Activated effector memory CD4-positive, alpha-beta T cell treated with anti-CD3 and anti-CD28 coated beads, Interleukin-2, amount 50 U/mL, for 16 hours (primary cell): ENCODE data around the gene TMEM86B.
"Not testable (repeated sequence)": the region's sequence is repeated elsewhere in the genome, so short reads cannot be mapped to it uniquely, and the experiment has no call there.

Source experiments
- DNase-seq: peaks from one replicate; pipeline ENCODE4 v3.0.0-alpha.2; 2020

The TMEM86B gene

GRCh38 chr19:55216461-55217198, 11.9 kb downstream of the TMEM86B start:
- DNase-seq, result peak; percentile 73

DNA sequence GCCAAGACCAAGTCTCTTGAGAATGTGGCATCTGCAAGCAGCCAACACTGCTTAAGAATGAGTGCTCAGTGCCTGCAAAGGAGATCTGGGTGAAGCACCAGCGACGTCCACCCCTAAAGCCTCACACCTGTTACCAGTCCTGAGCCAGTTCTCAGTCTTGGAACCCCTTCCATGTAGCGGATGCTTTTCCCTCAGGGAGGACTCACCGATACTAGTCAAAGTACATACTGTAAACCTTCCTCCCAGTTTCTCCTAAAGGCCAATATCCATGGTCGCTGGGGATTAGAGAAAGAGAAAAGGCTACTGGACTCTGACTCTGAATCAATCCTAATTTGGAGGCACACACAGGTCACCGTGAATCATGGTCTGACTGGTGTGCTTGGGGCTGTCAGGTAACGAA, 15.0 kb downstream of the TMEM86B start:
- DNase-seq, result no peak

DNA sequence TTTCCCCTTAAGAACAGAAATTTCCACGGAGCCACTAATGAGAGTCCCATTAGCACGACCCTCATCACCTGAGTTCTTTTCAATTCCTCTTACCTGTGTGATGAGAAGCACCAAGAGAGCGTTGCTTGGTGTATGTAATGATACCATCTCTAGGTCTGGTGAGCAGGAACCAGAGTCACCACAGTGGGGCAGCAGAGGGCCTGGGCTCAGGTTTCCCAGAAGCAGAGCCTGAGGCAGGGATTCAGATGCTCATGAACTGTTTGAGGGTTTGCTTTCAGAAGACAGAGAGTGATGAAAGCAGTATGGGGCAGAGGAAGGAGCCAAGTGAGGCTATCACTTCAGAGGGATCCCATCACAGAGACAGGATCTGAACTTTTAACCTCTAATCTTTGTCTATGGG, 16.1 kb downstream of the TMEM86B start:
- DNase-seq, result peak; percentile 78

GRCh38 chr19:55209693-55210472, 18.7 kb downstream of the TMEM86B start:
- no peak for DNase-seq

DNA sequence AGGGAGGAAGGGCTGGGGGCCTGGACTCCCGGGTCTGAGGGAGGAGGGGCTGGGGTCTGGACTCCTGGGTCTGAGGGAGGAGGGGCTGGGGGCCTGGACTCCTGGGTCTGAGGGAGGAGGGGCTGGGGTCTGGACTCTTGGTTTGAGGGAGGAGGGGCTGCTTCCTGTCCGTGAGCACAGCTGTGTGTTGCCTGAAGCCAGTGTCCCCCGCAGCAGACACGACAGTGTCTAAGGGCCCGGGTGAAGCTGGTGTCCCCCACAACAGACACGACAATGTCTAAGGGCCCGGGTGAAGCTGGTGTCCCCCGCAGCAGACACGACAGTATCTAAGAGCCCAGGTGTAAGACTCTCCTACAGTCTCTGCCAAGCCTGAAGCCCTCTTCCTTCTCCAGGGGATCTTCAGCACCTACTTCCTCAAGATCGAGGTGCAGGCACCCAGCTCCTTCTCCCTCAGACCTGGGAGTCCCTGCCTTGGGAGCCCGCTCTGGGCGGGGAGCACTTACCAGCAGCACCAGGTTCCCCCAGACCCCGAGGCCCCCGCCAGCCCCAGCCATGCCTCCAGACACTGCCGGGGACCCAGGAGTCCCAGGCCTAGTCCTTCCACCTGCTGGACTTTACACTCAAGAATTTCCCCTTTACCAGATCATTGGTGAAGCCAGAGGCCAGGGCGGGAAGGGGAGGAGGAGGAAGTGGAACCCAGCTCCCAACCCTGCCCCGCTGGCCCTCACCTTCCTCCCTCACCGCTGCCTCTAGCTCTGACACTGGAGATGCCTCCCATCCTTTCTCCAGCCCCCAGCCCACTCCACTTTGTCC, 19.5 kb downstream of the TMEM86B start, which contains the start of gene PTPRH:
PTPRH (minus strand) TSS at position 622 of the 813 bp plus-strand sequence; CDS start at position 554, 68 bp downstream.
- no peak for DNase-seq

DNA sequence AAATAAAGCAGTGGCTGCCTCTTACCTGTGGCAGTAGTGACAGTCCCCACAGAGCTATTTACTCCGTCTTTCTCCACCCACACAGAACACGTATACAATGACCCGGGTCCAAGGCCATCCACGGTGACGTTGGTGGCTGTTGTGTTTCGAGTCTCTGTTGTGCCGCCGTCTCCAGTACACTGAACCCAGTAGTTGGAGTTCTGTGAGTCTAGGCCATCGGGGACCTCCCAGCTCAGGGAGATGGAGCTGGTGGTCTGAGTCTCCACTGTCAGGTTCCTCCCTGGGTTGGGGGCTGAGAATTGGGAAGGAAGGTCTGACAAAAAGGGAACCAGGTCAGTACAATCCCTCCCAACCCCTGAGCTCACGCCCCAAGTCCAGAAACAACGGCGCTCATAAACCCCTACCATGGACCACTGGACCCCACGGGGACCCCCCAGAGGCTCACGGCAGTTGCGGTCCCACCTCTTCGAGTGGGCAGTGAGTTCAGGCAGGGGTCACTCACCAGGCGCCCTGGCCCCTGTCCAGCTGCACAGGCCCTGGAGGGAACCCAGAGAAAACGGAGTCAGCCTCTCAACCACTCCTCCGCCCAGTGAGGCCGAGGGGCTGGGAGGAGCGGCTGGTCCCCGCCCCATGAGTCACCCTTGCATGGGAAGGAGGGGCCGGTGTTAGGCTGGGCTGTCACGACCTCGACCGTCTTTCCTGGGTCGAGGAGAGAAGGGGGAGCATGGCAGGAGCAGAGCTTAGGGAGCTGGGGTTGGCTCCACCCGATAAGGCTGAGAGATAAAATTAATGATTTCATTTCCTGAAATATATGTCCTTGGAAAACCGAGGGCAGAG, 21.7 kb downstream of the TMEM86B start:
- peak; percentile 78 for DNase-seq

GRCh38 chr19:55202199-55202598, 26.4 kb downstream of the TMEM86B start:
- not testable (repeated sequence) for DNase-seq

DNA sequence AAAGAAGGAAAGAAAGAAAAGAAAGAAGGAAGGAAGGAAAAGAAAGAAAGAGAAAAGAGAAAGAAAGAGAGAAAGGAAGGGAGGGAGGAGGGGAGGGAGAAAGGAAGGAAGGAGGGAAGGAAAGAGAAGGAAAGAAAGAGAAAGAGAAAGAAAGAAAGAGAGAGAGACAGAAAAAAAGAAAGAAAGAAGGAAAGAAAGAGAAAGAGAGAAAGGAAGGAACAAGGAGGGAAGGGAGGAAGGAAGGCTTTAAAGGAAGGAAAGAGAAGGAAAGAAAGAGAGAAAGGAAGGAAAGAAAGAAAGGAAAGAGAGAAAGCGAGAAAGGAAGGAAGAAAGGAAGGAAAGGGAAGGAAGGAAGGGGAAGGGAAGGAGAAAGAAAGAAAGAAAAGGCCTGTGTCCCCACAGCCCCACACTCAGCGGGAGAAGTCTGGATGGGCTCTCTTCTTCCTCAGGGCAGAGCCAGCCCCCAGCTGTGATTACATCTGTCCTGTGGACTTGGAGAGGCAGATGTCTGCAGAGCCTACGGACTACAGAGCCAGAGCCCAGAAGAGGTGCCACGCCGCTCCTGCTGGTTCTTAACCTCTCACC, 28.9 kb downstream of the TMEM86B start:
- DNase-seq, result no peak

GRCh38 chr19:55198651-55199050, 29.9 kb downstream of the TMEM86B start:
- no peak for DNase-seq

DNA sequence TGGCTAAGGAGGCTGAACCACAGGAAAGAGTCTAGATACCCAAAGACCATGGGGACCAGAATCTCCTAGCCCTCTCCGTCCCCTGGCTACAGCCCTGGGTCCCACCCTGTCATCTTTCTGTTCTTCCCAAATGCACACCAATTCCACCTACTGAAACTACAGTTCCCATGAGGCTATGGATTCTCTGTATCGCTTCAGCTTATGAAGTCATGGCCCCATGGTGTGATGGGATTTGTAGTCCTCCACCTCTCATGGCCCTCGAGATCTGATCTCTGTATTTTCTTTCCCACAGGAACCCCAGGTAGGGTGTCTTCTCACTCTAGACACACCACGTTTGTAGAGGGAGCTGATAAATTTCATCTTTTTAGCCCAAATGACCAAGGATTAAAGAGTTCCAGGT, 31.0 kb downstream of the TMEM86B start:
- no peak for DNase-seq

- no peak for DNase-seq
Measured at GRCh38 chr19:55196803-55197202, 31.8 kb downstream of the TMEM86B start.

DNA sequence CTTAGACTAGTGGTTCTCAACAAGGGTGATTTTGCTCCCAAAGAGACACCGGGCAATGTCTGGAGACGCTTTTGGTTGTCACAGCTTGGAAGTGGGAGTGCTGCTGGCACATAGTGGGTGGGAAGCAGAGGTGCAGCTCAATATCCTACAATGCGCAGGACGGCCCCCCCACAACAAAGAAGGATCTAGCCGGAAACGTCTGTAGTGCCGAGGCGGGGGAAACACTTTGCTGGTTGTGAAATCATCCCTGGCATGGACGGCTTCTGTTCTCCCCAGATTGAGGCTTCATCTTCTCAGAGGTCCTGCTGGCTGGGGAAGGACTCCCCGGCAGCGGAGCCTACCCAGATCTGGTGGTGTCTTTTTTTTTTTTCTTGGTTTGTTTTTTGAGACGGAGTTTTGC, 35.1 kb downstream of the TMEM86B start:
- DNase-seq, result no peak

DNA sequence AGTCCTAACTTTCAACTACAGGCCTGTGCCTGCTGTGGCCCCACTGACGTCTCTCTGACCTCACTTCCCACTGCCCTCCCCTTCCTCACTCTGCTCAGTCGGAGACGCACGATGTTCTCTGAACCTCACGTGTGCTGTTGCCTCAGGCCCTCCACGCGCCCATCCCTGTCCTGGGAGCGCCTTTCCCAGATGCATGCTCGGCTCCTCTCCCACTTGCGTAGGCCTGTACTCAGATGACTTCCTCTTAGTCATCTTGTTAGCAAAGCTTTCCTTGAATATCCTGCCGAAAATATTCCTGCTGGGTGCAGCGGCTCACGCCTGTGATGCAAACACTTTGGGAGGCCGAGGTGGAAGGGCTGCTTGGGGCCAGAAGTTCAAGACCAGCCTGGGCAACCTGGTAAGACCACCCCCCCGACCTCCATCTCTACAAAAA, 39.1 kb downstream of the TMEM86B start:
- no peak for DNase-seq

DNA sequence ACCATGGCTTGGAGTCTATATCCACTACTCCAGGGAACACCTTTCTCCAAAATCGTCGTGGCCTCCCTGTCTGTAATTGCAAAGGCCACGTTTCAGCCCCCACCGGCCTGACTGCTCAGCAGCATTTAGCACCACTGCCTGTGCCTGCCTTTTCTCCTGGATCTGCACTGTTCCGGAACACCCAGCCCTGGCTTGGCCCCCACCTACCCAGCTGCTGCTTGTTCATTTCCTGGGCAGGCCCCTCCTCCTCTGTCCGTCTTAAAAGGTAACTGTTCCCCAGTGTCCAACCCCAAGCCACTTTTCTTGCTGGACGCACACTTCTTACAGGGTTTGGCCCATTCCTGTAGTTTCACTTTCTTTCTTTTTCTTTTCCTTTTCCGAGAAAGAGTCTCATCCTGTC, 39.9 kb downstream of the TMEM86B start:
- no peak for DNase-seq

DNA sequence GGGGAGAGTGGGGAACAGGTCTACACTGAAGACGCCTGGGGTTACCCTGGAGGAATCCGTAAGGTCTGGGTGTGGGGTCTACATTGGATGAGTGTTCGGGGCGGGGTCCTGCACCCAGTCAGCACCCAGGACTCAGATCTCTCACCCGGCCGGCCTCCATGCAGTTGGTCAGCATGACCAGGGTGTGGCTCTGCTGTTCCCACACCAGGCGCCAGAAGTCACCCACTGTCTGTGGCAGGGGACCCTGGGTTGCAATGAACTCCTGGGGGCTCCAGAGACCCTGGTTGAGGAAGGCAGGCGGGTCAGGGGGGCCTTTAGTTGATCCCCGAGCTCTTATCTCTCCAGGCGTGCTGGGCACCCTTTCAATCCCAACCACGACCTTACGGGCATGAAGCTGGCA, 42.5 kb downstream of the TMEM86B start:
- no peak for DNase-seq

GRCh38 chr19:55181740-55182139, 46.8 kb downstream of the TMEM86B start:
- no peak for DNase-seq

DNA sequence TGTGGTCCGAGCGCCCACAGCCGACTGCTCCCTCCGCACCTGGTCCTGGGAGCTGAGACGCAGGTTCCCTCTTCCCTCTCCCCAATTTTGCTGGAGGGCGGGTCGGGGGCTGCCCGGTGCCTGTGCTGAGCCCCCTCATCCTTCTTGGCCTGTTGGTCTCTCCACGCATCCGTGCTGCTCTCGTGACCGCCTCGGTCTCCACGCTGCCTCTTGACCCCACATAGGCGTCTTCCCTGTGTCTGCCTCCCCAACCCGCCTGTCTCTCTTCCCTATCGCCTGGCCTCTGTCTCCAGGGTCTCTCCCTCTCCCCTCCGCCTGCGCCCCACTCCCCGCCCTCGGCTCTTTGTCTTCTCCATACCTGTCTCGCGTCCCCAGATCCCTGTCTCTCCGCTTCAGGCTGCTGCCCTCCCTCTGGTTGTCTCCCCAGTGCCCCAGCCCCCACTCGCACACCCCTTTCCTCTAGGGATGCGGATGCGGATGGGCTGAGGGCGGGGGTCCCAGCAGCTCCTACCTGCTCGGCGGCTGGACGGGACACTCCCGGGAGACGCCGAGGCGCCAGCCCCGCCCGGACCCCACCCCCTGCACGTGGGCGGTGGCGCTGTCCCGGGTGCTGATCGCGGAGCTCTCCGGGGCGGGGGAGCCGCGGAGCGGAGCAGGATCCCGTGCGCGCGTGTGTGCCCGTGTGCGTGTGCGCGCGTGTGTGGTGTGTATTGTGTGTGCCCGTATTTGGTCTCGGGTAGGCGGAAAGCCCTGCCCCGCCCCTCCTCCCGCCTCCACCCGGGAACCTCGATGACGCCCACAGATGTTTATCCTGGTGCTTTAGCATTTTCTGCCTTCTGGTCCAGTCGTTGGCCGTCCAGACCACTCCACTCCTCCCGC, 48.7 kb downstream of the TMEM86B start, which contains the start of gene SYT5:
SYT5 (minus strand) TSS at position 684 of the 879 bp plus-strand sequence. CDS start 1,248 bp downstream, outside the sequence.
- peak; percentile 88 for DNase-seq

DNA sequence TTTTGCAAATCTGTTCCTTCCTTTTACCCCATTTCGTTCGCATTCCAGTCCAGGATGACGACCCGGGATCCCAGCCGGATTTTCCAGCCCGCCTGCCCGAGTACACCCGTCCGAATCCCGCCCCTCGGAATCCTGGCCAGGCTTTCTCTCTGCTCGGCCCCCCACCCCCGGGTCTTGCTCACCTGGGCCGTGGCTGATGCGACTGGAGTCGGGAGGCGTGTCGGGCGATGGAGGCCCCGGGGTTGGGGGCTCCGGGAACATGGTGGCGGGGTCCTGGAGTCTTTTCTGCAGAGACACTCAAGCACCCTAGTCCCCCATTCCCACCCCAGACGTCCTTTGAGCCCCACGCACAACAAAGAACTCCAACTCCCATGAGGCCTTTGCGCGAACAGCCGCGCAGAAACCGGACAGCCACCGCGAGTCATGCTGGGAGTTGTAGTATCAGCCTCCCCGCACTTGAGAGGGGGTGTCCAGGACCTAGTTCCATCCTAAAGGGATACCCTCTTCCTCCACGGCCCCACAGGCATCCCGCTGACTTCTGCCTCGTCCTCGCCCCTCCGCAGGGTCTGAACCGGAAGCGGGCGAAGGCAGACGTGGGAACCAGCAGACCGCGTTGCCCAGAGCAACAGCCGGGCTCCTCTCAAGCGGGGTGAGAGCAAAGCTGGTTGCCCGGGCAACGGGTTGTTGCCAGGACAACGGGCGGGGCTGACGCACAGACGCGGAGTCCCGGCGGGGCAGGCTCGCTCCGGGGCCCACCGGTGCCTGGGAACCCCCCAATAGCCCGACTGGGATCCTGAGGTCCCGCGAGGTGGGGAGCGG, 49.6 kb downstream of the TMEM86B start:
- peak; percentile 97 for DNase-seq
